Activated T-helper 1 cell treated with anti-CD3 and anti-CD28 coated beads, Interleukin-12 subunit alpha, Interleukin-12 subunit beta, Interleukin-2, Interleukin-4 antibody, amounts not matched to agents 30 ng/mL and 10 ng/mL and 1 ng/mL, durations not matched to agents 14 hours and 24 hours and 36 hours (primary cell): ENCODE results near the gene ZNF506. TPM values are rescaled to one million over a fixed set of nuclear protein-coding genes. Genes with fewer than 3 reads are reported as not detected.
"Not testable (repeated sequence)": the region's sequence is repeated elsewhere in the genome, so short reads cannot be mapped to it uniquely, and the experiment has no call there.

Experiments used
- DNase-seq: peaks from one replicate; pipeline ENCODE4 v3.0.0; 2021; ENCODE audit warnings: low spot score
- H3K27ac Mint-ChIP-seq: one replicate; pipeline ENCODE4 v1.8.0; 2021; ENCODE audit warnings: mild to moderate bottlenecking, mixed read lengths
- H3K27me3 Mint-ChIP-seq: one replicate; pipeline ENCODE4 v1.8.0; 2022; ENCODE audit warnings: mild to moderate bottlenecking, moderate library complexity, mixed read lengths; ENCODE audit not compliant: insufficient read depth
- H3K36me3 Mint-ChIP-seq: one replicate; pipeline ENCODE4 v1.8.0; 2021; ENCODE audit warnings: low read depth, mixed read lengths
- H3K4me1 Mint-ChIP-seq: one replicate; pipeline ENCODE4 v1.8.0; 2021; ENCODE audit warnings: low read depth, mixed read lengths
- H3K4me3 Mint-ChIP-seq: one replicate; pipeline ENCODE4 v1.8.0; 2021; ENCODE audit warnings: mild to moderate bottlenecking, moderate library complexity, mixed read lengths
- H3K9me3 Mint-ChIP-seq: one replicate; pipeline ENCODE4 v1.8.0; 2021; ENCODE audit warnings: mixed read lengths
- intact Hi-C: fragments of 100-400 bp; cut with micrococcal nuclease; formaldehyde crosslinking; loops from one replicate; pipeline ENCODE4 v1.15.1; 2024
- total RNA-seq: library from RNA; stranded (reverse); gene quantifications from 2 replicates; pipeline ENCODE4 v1.2.3, GENCODE V29; 2022

The ZNF506 gene
- total RNA-seq, 1 donor from 2014 or later: 15.7 TPM

- DNase-seq, H3K4me1 Mint-ChIP-seq, H3K27me3 Mint-ChIP-seq: not testable (repeated sequence)
- Mint-ChIP-seq H3K27ac (peak overlapping the region; percentile 79), H3K9me3 (peaks cover 55% of the 10 kb centered on the region), H3K36me3 (peaks cover 36% of the 10 kb centered on the region), H3K4me3 (peak overlapping the region; percentile 79)
- intact Hi-C loops: loop anchor here (1.0 to 2.0 kb wide), 6 partner anchors 43 to 223 kb away; partner anchors contain the start of genes ZNF101, ZNF14, ZNF253 and ZNF93
These were observed 426 bp upstream of the ZNF506 start for GRCh38 chr19:19821976-19822375.

GRCh38 chr19:19820774-19821320, 703 bp downstream of the ZNF506 start:
- Mint-ChIP-seq H3K4me1 (peaks cover 10% of the 10 kb centered on the region), H3K27ac (peak overlapping the region; percentile 97), H3K27me3 (no peaks in the 10 kb centered on the region), H3K36me3 (peaks cover 39% of the 10 kb centered on the region), H3K4me3 (peak overlapping the region; percentile 98), H3K9me3 (peaks cover 47% of the 10 kb centered on the region)
- intact Hi-C loops: loop anchor here (1.0 to 2.0 kb wide), 6 partner anchors 44 to 222 kb away; partner anchors contain the start of genes ZNF101, ZNF14, ZNF253 and ZNF93
- DNase-seq: no peak

- intact Hi-C loops: loop anchor here (1.0 kb wide), 2 partner anchors 41 to 154 kb away; partner anchors contain the start of gene ATP13A1
- Mint-ChIP-seq H3K9me3 (peaks cover 49% of the 10 kb centered on the region), H3K4me1 (peaks cover 10% of the 10 kb centered on the region), H3K36me3 (peaks cover 64% of the 10 kb centered on the region), H3K27ac (peak overlapping the region; percentile 88), H3K27me3 (no peaks in the 10 kb centered on the region), H3K4me3 (peak overlapping the region; percentile 34)
- peak; percentile 48 for DNase-seq
These were observed 4.2 kb downstream of the ZNF506 start for GRCh38 chr19:19817357-19817756.

- intact Hi-C loops: loop anchor here (1.0 kb wide), 2 partner anchors 40 to 153 kb away; partner anchors contain the start of gene ATP13A1
- Mint-ChIP-seq H3K36me3 (peaks cover 71% of the 10 kb centered on the region), H3K9me3 (peaks cover 56% of the 10 kb centered on the region), H3K4me1 (peaks cover 10% of the 10 kb centered on the region), H3K4me3 (peak overlapping the region; percentile 34), H3K27ac (peak overlapping the region; percentile 88), H3K27me3 (no peaks in the 10 kb centered on the region)
- DNase-seq: no peak
These were observed 4.9 kb downstream of the ZNF506 start for GRCh38 chr19:19816679-19817078.

- H3K4me1 Mint-ChIP-seq, DNase-seq, H3K4me3 Mint-ChIP-seq, H3K27ac Mint-ChIP-seq, H3K27me3 Mint-ChIP-seq, intact Hi-C loops: not testable (repeated sequence)
- Mint-ChIP-seq H3K9me3 (peaks cover 59% of the 10 kb centered on the region), H3K36me3 (peaks cover 66% of the 10 kb centered on the region)
These were observed 9.6 kb downstream of the ZNF506 start for GRCh38 chr19:19811999-19812398.

- Mint-ChIP-seq H3K27ac (no peak overlapping the region), H3K36me3 (peaks cover 69% of the 10 kb centered on the region), H3K4me3 (no peak overlapping the region), H3K4me1 (no peaks in the 10 kb centered on the region), H3K27me3 (no peaks in the 10 kb centered on the region), H3K9me3 (peaks cover 39% of the 10 kb centered on the region)
- intact Hi-C loops: no loop called here
- no peak for DNase-seq
These were observed 16.1 kb downstream of the ZNF506 start for GRCh38 chr19:19805480-19805879.

- peaks cover 72% of the 10 kb centered on the region for H3K36me3 Mint-ChIP-seq
- no peak for DNase-seq
- H3K4me1 Mint-ChIP-seq: peaks cover 5% of the 10 kb centered on the region
- H3K27ac Mint-ChIP-seq: no peak overlapping the region
- peaks cover 42% of the 10 kb centered on the region for H3K9me3 Mint-ChIP-seq
- intact Hi-C loops: no loop called here
- no peak overlapping the region for H3K4me3 Mint-ChIP-seq
- H3K27me3 Mint-ChIP-seq: no peaks in the 10 kb centered on the region
These were observed 33.5 kb downstream of the ZNF506 start for GRCh38 chr19:19788015-19788414.

GRCh38 chr19:19785476-19785875, 36.1 kb downstream of the ZNF506 start:
- H3K4me1 Mint-ChIP-seq, intact Hi-C loops, H3K4me3 Mint-ChIP-seq, H3K27me3 Mint-ChIP-seq, H3K27ac Mint-ChIP-seq, DNase-seq: not testable (repeated sequence)
- Mint-ChIP-seq H3K9me3 (peaks cover 53% of the 10 kb centered on the region), H3K36me3 (peaks cover 77% of the 10 kb centered on the region)

- Mint-ChIP-seq H3K36me3 (peaks cover 71% of the 10 kb centered on the region), H3K4me3 (no peak overlapping the region), H3K27ac (no peak overlapping the region), H3K27me3 (no peaks in the 10 kb centered on the region), H3K9me3 (peaks cover 59% of the 10 kb centered on the region), H3K4me1 (peaks cover 14% of the 10 kb centered on the region)
- DNase-seq: no peak
- intact Hi-C loops: no loop called here
These were observed 38.8 kb downstream of the ZNF506 start for GRCh38 chr19:19782783-19783182.

GRCh38 chr19:19781791-19782190, 39.8 kb downstream of the ZNF506 start:
- H3K27ac Mint-ChIP-seq, intact Hi-C loops, DNase-seq, H3K4me3 Mint-ChIP-seq, H3K27me3 Mint-ChIP-seq: not testable (repeated sequence)
- Mint-ChIP-seq H3K4me1 (peaks cover 24% of the 10 kb centered on the region), H3K9me3 (peaks cover 54% of the 10 kb centered on the region), H3K36me3 (peaks cover 64% of the 10 kb centered on the region)

GRCh38 chr19:19778666-19779065, 42.9 kb downstream of the ZNF506 start:
- Mint-ChIP-seq H3K9me3 (peaks cover 34% of the 10 kb centered on the region), H3K27ac (no peak overlapping the region), H3K4me1 (peaks cover 42% of the 10 kb centered on the region), H3K4me3 (peak overlapping the region; percentile 96), H3K36me3 (peaks cover 34% of the 10 kb centered on the region), H3K27me3 (no peaks in the 10 kb centered on the region)
- intact Hi-C loops: loop anchor here (5.0 kb wide), 2 partner anchors 299 to 1304 kb away; partner anchors contain the start of genes ZNF714 and ZNF90
- DNase-seq: no peak

GRCh38 chr19:19777692-19778091, 43.9 kb downstream of the ZNF506 start:
- Mint-ChIP-seq H3K27ac (no peak overlapping the region), H3K4me3 (peak overlapping the region; percentile 96), H3K9me3 (peaks cover 28% of the 10 kb centered on the region), H3K36me3 (peaks cover 30% of the 10 kb centered on the region), H3K27me3 (no peaks in the 10 kb centered on the region), H3K4me1 (peaks cover 42% of the 10 kb centered on the region)
- intact Hi-C loops: loop anchor here (5.0 kb wide), 2 partner anchors 300 to 1305 kb away; partner anchors contain the start of genes ZNF714 and ZNF90
- no peak for DNase-seq

GRCh38 chr19:19776206-19777008, 45.1 kb downstream of the ZNF506 start:
- H3K27ac Mint-ChIP-seq: peak overlapping the region; percentile 89
- peaks cover 20% of the 10 kb centered on the region for H3K9me3 Mint-ChIP-seq
- H3K4me1 Mint-ChIP-seq: peaks cover 42% of the 10 kb centered on the region
- no peaks in the 10 kb centered on the region for H3K27me3 Mint-ChIP-seq
- DNase-seq: peak; percentile 90
- intact Hi-C loops: loop anchor here (1.0 to 5.0 kb wide), 11 partner anchors 41 to 1306 kb away; partner anchors contain the start of genes ATP13A1, GMIP, ZNF101 and ZNF14
- H3K4me3 Mint-ChIP-seq: peak overlapping the region; percentile 96
- H3K36me3 Mint-ChIP-seq: peaks cover 18% of the 10 kb centered on the region
